HCT116 (cell line): ENCODE results near the gene ASCC1. TPM values are rescaled to one million over a fixed set of nuclear protein-coding genes. Genes with fewer than 3 reads are reported as not detected.

Experiments
- ATAC-seq: fragments of 200-7000 bp; cut with Tn5 transposase; 2 replicates; pipeline ENCODE4 v1.9.1; 2020; ENCODE audit warnings: mild to moderate bottlenecking, moderate library complexity
- BruUV-seq: library from RNA; stranded (reverse); fragments of 400-500 nt; replicated peaks from 2 replicates; lab custom pipeline; 2021; lab: Mats Ljungman, UMichigan
- CTCF ChIA-PET: fragments of 300-600 bp; sonication (Branson Sonifier 250); formaldehyde crosslinking; loops from one replicate; lab custom pipeline; 2021; ENCODE audit warnings: antibody characterized with exemption; lab: Charles Lee
- POLR2A ChIA-PET: fragments of 300-600, 350-600 bp; sonication (Branson Sonifier 250); formaldehyde crosslinking; loops from one replicate; lab custom pipeline; 2021; ENCODE audit warnings: antibody characterized with exemption; lab: Charles Lee
- RAD21 ChIA-PET, 2 experiments: fragments of 300-600 bp; sonication (Branson Sonifier 250); formaldehyde crosslinking; loops; one replicate each; lab custom pipeline; 2023; ENCODE audit warnings: low total read pairs in 2 of 2; ENCODE audit not compliant: uncharacterized antibody in 2 of 2, unreplicated experiment in 2 of 2, low non-redundant PET in 1 of 2; lab: Charles Lee
- DNase-seq: peaks from one replicate; pipeline ENCODE4 v3.0.0-alpha.2; 2010; ENCODE audit warnings: low read depth, low spot score
- H2AFZ ChIP-seq: fragments of 200-600 bp; shearing (Covaris generic), sonication (generic); 2 replicates; pipeline ENCODE4 v1.6.1; 2017; ENCODE audit warnings: low read depth, mixed run types, mixed read lengths, antibody characterized with exemption, low read length; ENCODE audit not compliant: poor library complexity, severe bottlenecking
- H3K27ac ChIP-seq: 2 replicates; pipeline ENCODE4 v1.5.1; 2012; ENCODE audit warnings: low read depth, low read length
- H3K27me3 ChIP-seq: fragments of 200-600 bp; sonication (generic); 2 replicates; pipeline ENCODE4 v1.6.1; 2016; ENCODE audit warnings: mixed run types, low read length, mixed read lengths; ENCODE audit not compliant: insufficient read depth
- H3K36me3 ChIP-seq, 2 experiments: fragments of 200-500 bp in 1 of 2; fragments of 200-600 bp in 1 of 2; sonication (Bioruptor generic) in 1 of 2; sonication (generic) in 1 of 2; 2 replicates each; pipeline versions ENCODE4 v1.5.1 to v1.6.1; 2014 to 2016; ENCODE audit warnings: low read length in 2 of 2, inconsistent platforms in 1 of 2, mixed read lengths in 1 of 2, mixed run types in 1 of 2; ENCODE audit not compliant: insufficient read depth in 2 of 2, control insufficient read depth in 1 of 2
- H3K4me1 ChIP-seq, 2 experiments: fragments of 200-600 bp in 1 of 2; sonication (generic) in 1 of 2; 2 replicates each; pipeline versions ENCODE4 v1.5.1 to v1.6.1; 2012 to 2017; ENCODE audit warnings: low read length in 2 of 2, inconsistent platforms in 1 of 2, mild to moderate bottlenecking in 1 of 2, mixed read lengths in 1 of 2, mixed run types in 1 of 2, moderate library complexity in 1 of 2; ENCODE audit not compliant: insufficient read depth in 2 of 2, control insufficient read depth in 1 of 2
- H3K4me2 ChIP-seq: fragments of 200-600 bp; sonication (generic); 2 replicates; pipeline ENCODE4 v1.6.1; 2017; ENCODE audit warnings: mixed run types, low read length, mixed read lengths
- H3K4me3 ChIP-seq, 2 experiments: fragments of 200-600 bp in 1 of 2; sonication (generic) in 1 of 2; replicated peaks in 1 of 2; 2 replicates each; pipeline ENCODE4 v1.5.1; 2011 to 2016; ENCODE audit warnings: low read length in 2 of 2, control low read depth in 1 of 2, low read depth in 1 of 2, mild to moderate bottlenecking in 1 of 2, mixed read lengths in 1 of 2, mixed run types in 1 of 2
- H3K79me2 ChIP-seq: fragments of 200-600 bp; sonication (generic); 2 replicates; pipeline ENCODE4 v1.6.1; 2017; ENCODE audit warnings: mild to moderate bottlenecking, mixed run types, low read length, moderate library complexity, mixed read lengths; ENCODE audit not compliant: insufficient read depth
- H3K9ac ChIP-seq: fragments of 200-600 bp; sonication (generic); 2 replicates; pipeline ENCODE4 v1.6.1; 2016; ENCODE audit warnings: low read length, mixed read lengths
- H3K9me2 ChIP-seq: fragments of 200-600 bp; sonication (generic), shearing (Covaris generic); 2 replicates; pipeline ENCODE4 v1.6.1; 2017; ENCODE audit warnings: mixed run types, mild to moderate bottlenecking, moderate library complexity; ENCODE audit not compliant: insufficient read depth
- H3K9me3 ChIP-seq, 2 experiments: fragments of 200-500 bp in 1 of 2; fragments of 200-600 bp in 1 of 2; sonication (Bioruptor generic) in 1 of 2; sonication (generic) in 1 of 2; 2 replicates each; pipeline ENCODE4 v1.6.1; 2014 to 2017; ENCODE audit warnings: low read length in 2 of 2, mixed read lengths in 2 of 2, inconsistent platforms in 1 of 2, low read depth in 1 of 2, mild to moderate bottlenecking in 1 of 2, mixed run types in 1 of 2, moderate library complexity in 1 of 2; ENCODE audit not compliant: control insufficient read depth in 1 of 2, insufficient read depth in 1 of 2
- H4K20me1 ChIP-seq: fragments of 200-600 bp; sonication (generic), shearing (Covaris generic); 2 replicates; pipeline ENCODE4 v1.6.1; 2017; ENCODE audit warnings: mixed run types, mild to moderate bottlenecking, moderate library complexity; ENCODE audit not compliant: insufficient read depth
- FOSL1 ChIP-seq: IDR thresholded peaks from 2 replicates; pipeline ENCODE4 v1.6.1; 2012; ENCODE audit warnings: low read depth
- JUND ChIP-seq: IDR thresholded peaks from 2 replicates; pipeline ENCODE4 v1.6.1; 2012
- POLR2AphosphoS5 ChIP-seq: IDR thresholded peaks from 2 replicates; pipeline ENCODE4 v1.6.1; 2011; ENCODE audit warnings: mild to moderate bottlenecking, low read depth, low read length, moderate library complexity
- SIN3A ChIP-seq: IDR thresholded peaks from 2 replicates; pipeline ENCODE4 v1.6.1; 2012; ENCODE audit warnings: low read depth
- SRF ChIP-seq: IDR thresholded peaks from 2 replicates; pipeline ENCODE4 v1.6.1; 2012; ENCODE audit warnings: low read depth
- YY1 ChIP-seq: IDR thresholded peaks from 2 replicates; pipeline ENCODE4 v1.6.1; 2011; ENCODE audit warnings: low read length, low read depth, moderate library complexity, mild to moderate bottlenecking; ENCODE audit not compliant: insufficient replicate concordance; ENCODE audit errors: extremely low read depth
- ZBTB33 ChIP-seq: IDR thresholded peaks from 2 replicates; pipeline ENCODE4 v1.6.1; 2011; ENCODE audit warnings: mild to moderate bottlenecking, low read length, moderate library complexity; ENCODE audit not compliant: insufficient replicate concordance; ENCODE audit errors: extremely low read depth
- ZFX ChIP-seq: fragments of 450-650 bp; IDR thresholded peaks from 2 replicates; pipeline ENCODE4 v1.6.1; 2017
- ZNF274 ChIP-seq: fragments of 200-500 bp; sonication (Bioruptor generic); IDR thresholded peaks from 2 replicates; pipeline ENCODE4 v1.6.1; 2014; ENCODE audit warnings: mild to moderate bottlenecking, low read depth, low read length, inconsistent platforms
- intact Hi-C: fragments of 100-400 bp; cut with micrococcal nuclease; formaldehyde crosslinking; loops from 2 replicates; pipeline ENCODE4 v1.10.0; 2022
- total RNA-seq: library from RNA; stranded (reverse); gene quantifications from one replicate; pipeline ENCODE4 v1.2.1, GENCODE V29; 2021; ENCODE audit not compliant: unreplicated experiment

Gene ASCC1
- total RNA-seq, 1 experiment from 2014 or later = 34.5 TPM

- no peak for TF ChIP-seq ZBTB33
- no peak for TF ChIP-seq JUND
- TF ChIP-seq ZNF274 = no peak
- no peak for TF ChIP-seq YY1
- no peak for TF ChIP-seq POLR2AphosphoS5
- TF ChIP-seq ZFX = no peak
- TF ChIP-seq FOSL1 = no peak
Observed at GRCh38 chr10:72220637-72221036, 4.6 kb upstream of the ASCC1 start (continued).

GRCh38 chr10:72219235-72219814 is 3.2 kb upstream of the ASCC1 start:
- no peak overlapping the region for H3K4me3 ChIP-seq
- H3K36me3 ChIP-seq = peaks cover 10 to 13% of the 10 kb centered on the region in 2 experiments
- H3K9ac ChIP-seq = no peak overlapping the region
- DNase-seq = no peak
- POLR2A ChIA-PET = interaction anchor here (1.9 kb wide), 1 partner anchor 54 kb away, joined by 7 read pairs; the partner anchor contains the start of gene DDIT4
- no peaks in the 10 kb centered on the region for H3K27me3 ChIP-seq
- no peaks in the 10 kb centered on the region for H3K9me3 ChIP-seq
- peaks cover 6 to 16% of the 10 kb centered on the region in 2 experiments; a peak in 3 of 4 replicates for H3K4me1 ChIP-seq
- no peak overlapping the region for H2AFZ ChIP-seq
- ATAC-seq = no peak
- no peaks in the 10 kb centered on the region for H3K9me2 ChIP-seq
- RAD21 ChIA-PET = no interaction called here
- intact Hi-C loops = no loop called here
- H4K20me1 ChIP-seq = no peaks in the 10 kb centered on the region
- CTCF ChIA-PET = interaction anchor here (5.1 kb wide), 1 partner anchor 92 kb away, joined by 31 read pairs; no protein-coding TSS in a partner anchor
- no peak for TF ChIP-seq YY1
- no peak for TF ChIP-seq SRF
- TF ChIP-seq SIN3A = no peak
- H3K4me2 ChIP-seq = no peak overlapping the region
- H3K79me2 ChIP-seq = peaks cover 54% of the 10 kb centered on the region
- BruUV-seq = no TSS peak
- no peak overlapping the region for H3K27ac ChIP-seq
